ENCODE results near the gene SLIT3. TPM values are rescaled to one million over a fixed set of nuclear protein-coding genes. Genes with fewer than 3 reads are reported as not detected.

SLIT3 gene
- total RNA-seq, 1 experiment from 2014 or later, result 0.10 TPM

- no peaks in the 10 kb centered on the region for H3K36me3 ChIP-seq (ENCODE audit: control insufficient read depth in 1 of 2, insufficient read depth in 2 of 2, low read length in 2 of 2)
- ChIA-PET POLR2A (no interaction called here), CTCF (no interaction called here)
Measured at GRCh38 chr5:169303119-169303515, 2.2 kb upstream of the SLIT3 start.

More at GRCh38 chr5:169303119-169303515, 2.2 kb upstream of the SLIT3 start:
- BruUV-seq (replicated peaks), result no TSS peak
- Histone ChIP-seq H4K20me1 (ENCODE audit: insufficient read depth) (no peaks in the 10 kb centered on the region), H2AFZ (ENCODE audit: low read depth, low read length, poor library complexity, severe bottlenecking) (no peak overlapping the region), H3K4me3 (replicated peaks in 1 of 2; ENCODE audit: low read depth in 1 of 2, low read length in 2 of 2) (no peak overlapping the region), H3K9me2 (ENCODE audit: insufficient read depth) (no peaks in the 10 kb centered on the region), H3K9me3 (ENCODE audit: control insufficient read depth in 1 of 2, insufficient read depth in 1 of 2, low read depth in 1 of 2, low read length in 2 of 2) (no peaks in the 10 kb centered on the region), H3K4me1 (ENCODE audit: control insufficient read depth in 1 of 2, insufficient read depth in 2 of 2, low read length in 2 of 2) (no peaks in the 10 kb centered on the region), H3K9ac (ENCODE audit: low read length) (no peak overlapping the region), H3K79me2 (ENCODE audit: insufficient read depth, low read length) (no peaks in the 10 kb centered on the region), H3K27ac (ENCODE audit: low read depth, low read length) (no peak overlapping the region), H3K27me3 (ENCODE audit: insufficient read depth, low read length) (peaks cover 16% of the 10 kb centered on the region; the same call in 1 of the 2 replicates), H3K4me2 (ENCODE audit: low read length) (no peak overlapping the region)
- TF ChIP-seq SRF (IDR thresholded peaks at IDR 0.05; ENCODE audit: low read depth) (no peak), TCF7L2 (IDR thresholded peaks at IDR 0.05; ENCODE audit: borderline replicate concordance, extremely low read depth, insufficient read depth, insufficient read length) (no peak), REST (IDR thresholded peaks at IDR 0.05; ENCODE audit: low read depth) (no peak)
- intact Hi-C loops (cut with micrococcal nuclease), result loop anchor here (2.0 to 5.0 kb wide), 2 partner anchors 621 to 1034 kb away; no protein-coding TSS in a partner anchor
- DNase-seq (ENCODE audit: low read depth, low spot score) (no peak), ATAC-seq (no peak)
- RAD21 ChIA-PET (ENCODE audit: low non-redundant PET in 1 of 2, low total read pairs in 2 of 2, uncharacterized antibody in 2 of 2, unreplicated experiment in 2 of 2), result no interaction called here

All from HCT116 (cell line).